ENCODE measurements around the gene RNASEH2B.

Gene RNASEH2B

GRCh38 chr13:50917572-50917971, 8.0 kb downstream of the RNASEH2B start:
- TF ChIP-seq, protein P1, sequence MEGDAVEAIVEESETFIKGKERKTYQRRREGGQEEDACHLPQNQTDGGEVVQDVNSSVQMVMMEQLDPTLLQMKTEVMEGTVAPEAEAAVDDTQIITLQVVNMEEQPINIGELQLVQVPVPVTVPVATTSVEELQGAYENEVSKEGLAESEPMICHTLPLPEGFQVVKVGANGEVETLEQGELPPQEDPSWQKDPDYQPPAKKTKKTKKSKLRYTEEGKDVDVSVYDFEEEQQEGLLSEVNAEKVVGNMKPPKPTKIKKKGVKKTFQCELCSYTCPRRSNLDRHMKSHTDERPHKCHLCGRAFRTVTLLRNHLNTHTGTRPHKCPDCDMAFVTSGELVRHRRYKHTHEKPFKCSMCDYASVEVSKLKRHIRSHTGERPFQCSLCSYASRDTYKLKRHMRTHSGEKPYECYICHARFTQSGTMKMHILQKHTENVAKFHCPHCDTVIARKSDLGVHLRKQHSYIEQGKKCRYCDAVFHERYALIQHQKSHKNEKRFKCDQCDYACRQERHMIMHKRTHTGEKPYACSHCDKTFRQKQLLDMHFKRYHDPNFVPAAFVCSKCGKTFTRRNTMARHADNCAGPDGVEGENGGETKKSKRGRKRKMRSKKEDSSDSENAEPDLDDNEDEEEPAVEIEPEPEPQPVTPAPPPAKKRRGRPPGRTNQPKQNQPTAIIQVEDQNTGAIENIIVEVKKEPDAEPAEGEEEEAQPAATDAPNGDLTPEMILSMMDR (IDR thresholded peaks at IDR 0.05; ENCODE audit: low read length, missing control alignments): no peak
- no peak overlapping the region for H3K4me3 ChIP-seq (replicated peaks; ENCODE audit: low read depth, low read length)
- no peak for DNase-seq (ENCODE audit: low read depth)

DNA sequence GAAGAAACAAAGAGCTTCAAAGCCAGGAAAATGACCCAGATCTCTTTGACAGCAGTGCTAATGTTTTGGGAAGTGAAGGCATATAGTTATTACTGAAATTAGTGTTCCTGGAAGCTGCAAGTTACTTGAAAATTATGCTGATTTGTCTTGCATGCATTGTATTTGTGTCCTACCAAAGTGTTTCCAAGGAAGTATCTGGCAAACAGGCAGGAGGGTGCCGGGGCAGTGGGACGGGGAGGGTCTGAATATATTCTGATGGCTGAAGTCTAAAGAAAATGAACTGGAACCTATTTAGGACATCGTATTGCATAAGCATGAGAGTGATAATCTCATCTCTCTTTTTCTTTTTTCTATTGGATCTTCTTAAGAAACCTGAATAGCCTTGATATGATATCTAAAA, 9.0 kb downstream of the RNASEH2B start:
- no peak overlapping the region for H3K4me3 ChIP-seq (replicated peaks; ENCODE audit: low read depth, low read length)
- TF ChIP-seq, protein P1 (IDR thresholded peaks at IDR 0.05; ENCODE audit: low read length, missing control alignments): no peak
- DNase-seq (ENCODE audit: low read depth): no peak

DNA sequence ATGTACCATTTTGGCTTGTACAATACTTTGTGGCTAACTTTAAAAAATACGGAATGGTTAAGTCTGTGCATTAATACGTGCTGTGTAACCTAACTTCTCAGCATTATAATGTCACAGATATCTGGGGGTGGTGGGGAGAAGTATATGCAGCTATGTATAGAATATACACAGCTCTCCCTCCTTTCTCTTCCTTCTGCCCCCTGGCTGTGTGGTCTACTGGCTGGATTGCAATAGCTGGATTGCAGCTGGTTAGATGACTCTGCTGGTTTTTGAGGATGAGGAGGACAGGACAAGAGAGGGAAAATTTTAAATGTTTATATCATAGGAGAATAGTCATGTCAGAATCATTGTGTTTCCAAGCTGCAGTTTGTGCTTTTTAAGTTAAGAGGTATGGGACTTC, 9.7 kb downstream of the RNASEH2B start:
- TF ChIP-seq, protein P1 (IDR thresholded peaks at IDR 0.05; ENCODE audit: low read length, missing control alignments): no peak
- H3K4me3 ChIP-seq (replicated peaks; ENCODE audit: low read depth, low read length): no peak overlapping the region
- DNase-seq (ENCODE audit: low read depth): no peak

DNA sequence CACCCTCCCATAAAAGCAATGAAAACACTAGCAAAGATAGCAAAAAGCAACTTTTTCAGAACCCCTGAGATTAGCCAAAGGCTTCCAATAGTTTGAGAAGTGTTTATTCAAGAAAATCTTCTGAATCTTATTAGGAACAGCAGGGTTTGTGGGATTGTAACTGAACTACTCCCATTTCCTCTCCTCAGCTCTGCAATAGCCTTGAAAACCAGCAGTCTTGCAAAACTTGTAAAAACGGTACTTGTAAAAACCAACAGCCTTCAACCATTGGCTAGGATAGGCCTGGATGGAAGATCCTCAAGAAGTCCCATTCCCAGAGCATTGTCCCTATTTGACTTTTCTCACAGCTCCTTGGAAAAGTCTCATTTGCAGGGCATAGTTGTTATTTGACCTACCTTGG, 12.1 kb downstream of the RNASEH2B start:
- H3K4me3 ChIP-seq (replicated peaks; ENCODE audit: low read depth, low read length): no peak overlapping the region
- TF ChIP-seq, protein P1 (IDR thresholded peaks at IDR 0.05; ENCODE audit: low read length, missing control alignments): no peak
- no peak for DNase-seq (ENCODE audit: low read depth)

DNA sequence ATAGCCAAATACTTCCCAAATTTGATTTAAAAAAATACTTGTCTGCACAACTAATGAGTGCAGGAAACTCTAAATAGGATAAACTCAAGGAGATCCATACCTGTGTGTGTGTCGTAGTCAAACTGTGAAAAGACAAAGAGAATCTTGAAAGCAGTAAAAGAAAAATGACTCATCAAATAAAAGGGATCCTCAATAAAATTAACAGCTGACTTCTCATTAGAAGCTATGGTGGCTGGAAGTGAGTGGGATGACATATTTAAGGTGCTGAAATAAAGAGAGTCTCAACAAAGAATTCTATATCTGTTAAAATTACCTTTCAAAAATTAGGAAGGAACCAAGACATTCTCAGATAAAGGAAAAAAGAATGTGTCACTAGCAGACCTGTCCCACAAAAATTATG, 13.7 kb downstream of the RNASEH2B start:
- no peak overlapping the region for H3K4me3 ChIP-seq (replicated peaks; ENCODE audit: low read depth, low read length)
- TF ChIP-seq, protein P1 (IDR thresholded peaks at IDR 0.05; ENCODE audit: low read length, missing control alignments): no peak
- no peak for DNase-seq (ENCODE audit: low read depth)

DNA sequence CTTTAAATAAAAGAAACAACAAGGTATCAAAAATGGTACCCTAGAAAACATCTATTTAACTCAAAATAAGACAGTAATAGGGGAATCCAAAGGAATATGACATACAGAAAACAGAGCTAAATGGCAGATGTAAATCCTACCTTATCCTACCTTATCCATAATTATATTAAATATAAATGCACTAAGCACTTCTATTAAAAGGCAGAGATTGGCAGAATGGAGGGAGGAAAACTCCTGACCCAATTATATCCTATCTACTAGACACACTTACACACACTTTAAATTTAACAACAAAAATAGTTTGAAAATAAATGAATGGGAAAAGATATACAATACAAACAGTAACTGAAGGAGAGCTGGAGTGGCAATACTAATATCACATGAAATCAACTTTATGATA, 14.4 kb downstream of the RNASEH2B start:
- DNase-seq (ENCODE audit: low read depth): no peak
- TF ChIP-seq, protein P1 (IDR thresholded peaks at IDR 0.05; ENCODE audit: low read length, missing control alignments): no peak
- no peak overlapping the region for H3K4me3 ChIP-seq (replicated peaks; ENCODE audit: low read depth, low read length)

DNA sequence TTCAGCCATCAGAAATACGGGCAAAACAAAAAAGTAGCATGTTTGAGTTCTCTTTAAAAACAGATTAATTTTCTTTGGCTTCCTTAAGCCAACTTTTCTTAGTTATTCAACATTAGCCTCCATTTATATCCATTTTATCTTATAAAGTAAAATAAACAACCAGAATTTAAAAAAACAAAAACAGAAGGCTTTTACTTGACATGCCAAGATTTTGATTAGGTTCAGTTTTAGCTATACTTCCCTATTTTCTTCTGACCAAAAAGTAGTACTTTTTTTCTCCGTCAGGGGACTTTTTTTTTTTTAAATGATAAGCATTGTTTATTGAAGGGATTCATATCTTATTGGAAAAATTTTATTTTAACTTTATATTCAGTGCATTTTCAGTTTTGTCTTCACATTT, 18.1 kb downstream of the RNASEH2B start:
- DNase-seq (ENCODE audit: low read depth): no peak
- no peak overlapping the region for H3K4me3 ChIP-seq (replicated peaks; ENCODE audit: low read depth, low read length)
- TF ChIP-seq, protein P1 (IDR thresholded peaks at IDR 0.05; ENCODE audit: low read length, missing control alignments): no peak

Measured in fibroblast of pulmonary artery (primary cell).